GM18867 (cell line): ENCODE measurements around the gene GSK3A.
A peak's percentile ranks its signal among the peaks of the same experiment; 100 is the strongest.

Experiments used
- ATAC-seq: cut with Tn5 transposase; IDR thresholded peaks from one replicate; pipeline ENCODE4 v1.9.1; 2021; ENCODE audit warnings: mild to moderate bottlenecking, moderate library complexity; ENCODE audit not compliant: unreplicated experiment

The GSK3A gene

GRCh38 chr19:42281146-42281826 is 38.9 kb upstream of the GSK3A start:
- ATAC-seq, result no peak

- no peak for ATAC-seq
These were observed 38.4 kb upstream of the GSK3A start for GRCh38 chr19:42280815-42281145.

GRCh38 chr19:42279902-42280814 is 37.8 kb upstream of the GSK3A start:
- ATAC-seq, result peak; percentile 28

- no peak for ATAC-seq
These were observed 36.9 kb upstream of the GSK3A start for GRCh38 chr19:42279155-42279901.

GRCh38 chr19:42278452-42279154 is 36.2 kb upstream of the GSK3A start:
- ATAC-seq, result no peak

GRCh38 chr19:42277821-42278451 is 35.5 kb upstream of the GSK3A start:
- no peak for ATAC-seq

- ATAC-seq, result no peak
These were observed 34.4 kb upstream of the GSK3A start for GRCh38 chr19:42276821-42277220.

- ATAC-seq, result no peak
These were observed 33.9 kb upstream of the GSK3A start for GRCh38 chr19:42276284-42276683.

- no peak for ATAC-seq
These were observed 33.1 kb upstream of the GSK3A start for GRCh38 chr19:42275517-42275916.

- no peak for ATAC-seq
These were observed 32.7 kb upstream of the GSK3A start for GRCh38 chr19:42275103-42275502.

GRCh38 chr19:42274065-42274682 is 31.8 kb upstream of the GSK3A start:
- ATAC-seq, result no peak

GRCh38 chr19:42273407-42274064 is 31.1 kb upstream of the GSK3A start:
- no peak for ATAC-seq

- ATAC-seq, result no peak
These were observed 30.6 kb upstream of the GSK3A start for GRCh38 chr19:42272989-42273406.

- ATAC-seq, result no peak
These were observed 30.1 kb upstream of the GSK3A start for GRCh38 chr19:42272535-42272897.

GRCh38 chr19:42271861-42272534 is 29.6 kb upstream of the GSK3A start:
- no peak for ATAC-seq

- no peak for ATAC-seq
These were observed 28.6 kb upstream of the GSK3A start for GRCh38 chr19:42271045-42271419.

- no peak for ATAC-seq
These were observed 28.1 kb upstream of the GSK3A start for GRCh38 chr19:42270346-42271044.
